22Rv1 (cell line): ENCODE data around the gene PAX1.
A peak's percentile ranks its signal among the peaks of the same experiment; 100 is the strongest.

Source experiments
- H3K27ac ChIP-seq: fragments of 450-650 bp; 2 replicates; pipeline ENCODE4 v1.5.1; 2017
- ZFX ChIP-seq: fragments of 450-650 bp; IDR thresholded peaks from 2 replicates; pipeline ENCODE4 v1.6.1; 2017; ENCODE audit warnings: antibody characterized with exemption, borderline replicate concordance
- TF ChIP-seq, protein P1 (sequence below): fragments of 450-650 bp; IDR thresholded peaks from 2 replicates; pipeline ENCODE4 v1.5.1; 2017; ENCODE audit warnings: mild to moderate bottlenecking

The PAX1 gene

GRCh38 chr20:21713470-21713869 lies 8.0 kb downstream of the PAX1 start:
- TF ChIP-seq ZFX, result no peak
- TF ChIP-seq, protein P1, sequence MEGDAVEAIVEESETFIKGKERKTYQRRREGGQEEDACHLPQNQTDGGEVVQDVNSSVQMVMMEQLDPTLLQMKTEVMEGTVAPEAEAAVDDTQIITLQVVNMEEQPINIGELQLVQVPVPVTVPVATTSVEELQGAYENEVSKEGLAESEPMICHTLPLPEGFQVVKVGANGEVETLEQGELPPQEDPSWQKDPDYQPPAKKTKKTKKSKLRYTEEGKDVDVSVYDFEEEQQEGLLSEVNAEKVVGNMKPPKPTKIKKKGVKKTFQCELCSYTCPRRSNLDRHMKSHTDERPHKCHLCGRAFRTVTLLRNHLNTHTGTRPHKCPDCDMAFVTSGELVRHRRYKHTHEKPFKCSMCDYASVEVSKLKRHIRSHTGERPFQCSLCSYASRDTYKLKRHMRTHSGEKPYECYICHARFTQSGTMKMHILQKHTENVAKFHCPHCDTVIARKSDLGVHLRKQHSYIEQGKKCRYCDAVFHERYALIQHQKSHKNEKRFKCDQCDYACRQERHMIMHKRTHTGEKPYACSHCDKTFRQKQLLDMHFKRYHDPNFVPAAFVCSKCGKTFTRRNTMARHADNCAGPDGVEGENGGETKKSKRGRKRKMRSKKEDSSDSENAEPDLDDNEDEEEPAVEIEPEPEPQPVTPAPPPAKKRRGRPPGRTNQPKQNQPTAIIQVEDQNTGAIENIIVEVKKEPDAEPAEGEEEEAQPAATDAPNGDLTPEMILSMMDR, result no peak
- no peak overlapping the region for H3K27ac ChIP-seq

DNA sequence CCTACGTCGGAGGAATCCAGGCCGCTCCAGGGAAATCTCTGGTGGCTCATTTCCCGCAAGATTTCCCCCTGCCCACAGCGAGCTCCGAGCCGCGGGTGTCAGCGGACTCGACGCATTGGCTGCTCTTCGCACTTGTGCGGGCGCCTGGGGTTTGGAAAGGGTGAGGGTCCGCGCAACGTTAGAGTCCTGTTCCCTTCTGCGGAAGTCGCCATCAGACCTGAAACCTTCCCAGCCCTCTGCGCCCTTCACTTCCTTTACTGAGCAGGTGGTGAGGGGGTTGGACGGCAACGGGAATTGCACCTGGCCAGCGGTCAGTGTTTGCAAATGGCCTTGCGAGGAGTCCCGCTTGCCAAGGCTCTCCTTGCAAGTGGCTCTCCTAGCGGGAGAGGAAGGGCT lies 8.4 kb downstream of the PAX1 start:
- TF ChIP-seq, protein P1, result no peak
- TF ChIP-seq ZFX, result no peak

GRCh38 chr20:21714297-21715192 lies 9.1 kb downstream of the PAX1 start:
- no peak overlapping the region for H3K27ac ChIP-seq
- TF ChIP-seq, protein P1, result no peak
- no peak for TF ChIP-seq ZFX

More for the DNA sequence above, 8.4 kb downstream of the PAX1 start:
- H3K27ac ChIP-seq, result no peak overlapping the region

GRCh38 chr20:21715193-21715881 lies 9.9 kb downstream of the PAX1 start:
- no peak overlapping the region for H3K27ac ChIP-seq
- TF ChIP-seq, protein P1, result no peak
- no peak for TF ChIP-seq ZFX

- TF ChIP-seq ZFX, result no peak
- TF ChIP-seq, protein P1, result peak; percentile 92
- H3K27ac ChIP-seq, result no peak overlapping the region
Measured at GRCh38 chr20:21719592-21720214, 14.2 kb downstream of the PAX1 start.

DNA sequence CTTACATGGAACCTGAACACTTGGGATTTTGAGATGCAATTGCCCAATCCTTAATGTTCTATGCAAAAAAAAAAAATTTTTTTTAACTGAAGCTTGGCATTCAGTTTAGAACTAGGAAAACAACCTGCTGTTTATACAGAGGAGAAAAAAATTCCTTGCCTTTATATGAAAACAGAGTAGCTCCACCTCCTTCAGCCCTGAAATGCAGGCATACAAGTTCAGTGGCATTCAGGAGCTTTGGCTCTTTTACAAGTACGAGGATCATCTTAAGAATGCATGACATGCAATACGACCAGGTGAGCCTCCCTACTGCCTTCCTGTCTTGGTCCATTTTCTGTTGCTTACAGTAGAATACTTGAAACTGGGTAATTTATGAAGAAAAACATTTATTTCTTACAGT lies 20.4 kb downstream of the PAX1 start:
- no peak for TF ChIP-seq ZFX
- TF ChIP-seq, protein P1, result no peak
- H3K27ac ChIP-seq, result no peak overlapping the region
